GM23338 (cell line): ENCODE results near the gene BRI3. TPM values are rescaled to one million over a fixed set of nuclear protein-coding genes. Genes with fewer than 3 reads are reported as not detected.

Experiments
- ATAC-seq: fragments of 200-7000 bp; cut with Tn5 transposase; 3 replicates; pipeline ENCODE4 v1.9.1; 2020
- DNase-seq: peaks from one replicate; pipeline ENCODE4 v3.0.0-alpha.2; 2015; ENCODE audit warnings: low spot score
- H2AFZ ChIP-seq: fragments of 200-600 bp; sonication (generic); 2 replicates; pipeline ENCODE4 v1.8.0; 2016; ENCODE audit warnings: antibody characterized with exemption, mild to moderate bottlenecking, moderate library complexity
- H3F3A ChIP-seq: fragments of 200-600 bp; sonication (generic); replicated peaks from 2 replicates; pipeline ENCODE4 v1.8.0; 2017; ENCODE audit warnings: antibody characterized with exemption, mixed run types, low read depth
- H3K27ac ChIP-seq: fragments of 200-600 bp; sonication (generic); 2 replicates; pipeline ENCODE4 v1.6.1; 2016; ENCODE audit warnings: low read depth
- H3K27me3 ChIP-seq: fragments of 200-600 bp; sonication (generic); 2 replicates; pipeline ENCODE4 v1.8.0; 2016; ENCODE audit warnings: mild to moderate bottlenecking, mixed run types, moderate library complexity; ENCODE audit not compliant: insufficient read depth
- H3K36me3 ChIP-seq: fragments of 200-600 bp; sonication (generic); 2 replicates; pipeline ENCODE4 v1.8.0; 2016; ENCODE audit warnings: mild to moderate bottlenecking; ENCODE audit not compliant: insufficient read depth
- H3K4me1 ChIP-seq: fragments of 200-600 bp; sonication (generic); 2 replicates; pipeline ENCODE4 v1.8.0; 2016; ENCODE audit warnings: mild to moderate bottlenecking, moderate library complexity; ENCODE audit not compliant: insufficient read depth
- H3K4me2 ChIP-seq: fragments of 200-600 bp; sonication (generic); 2 replicates; pipeline ENCODE4 v1.7.1; 2017; ENCODE audit warnings: mixed run types
- H3K4me3 ChIP-seq: fragments of 200-600 bp; sonication (generic); 2 replicates; pipeline ENCODE4 v1.6.1; 2016; ENCODE audit warnings: mixed run types
- H3K79me2 ChIP-seq: fragments of 200-600 bp; sonication (generic); replicated peaks from 2 replicates; pipeline ENCODE4 v1.8.0; 2017; ENCODE audit warnings: mild to moderate bottlenecking; ENCODE audit not compliant: insufficient read depth
- H3K9me2 ChIP-seq: fragments of 200-600 bp; sonication (generic); 2 replicates; pipeline ENCODE4 v1.8.0; 2017; ENCODE audit not compliant: insufficient read depth
- H4K20me1 ChIP-seq: fragments of 200-600 bp; sonication (generic); replicated peaks from 2 replicates; pipeline ENCODE4 v1.8.0; 2017; ENCODE audit warnings: mild to moderate bottlenecking; ENCODE audit not compliant: insufficient read depth
- H3K27ac Mint-ChIP-seq: 2 replicates; pipeline ENCODE4 v1.8.0; 2020; ENCODE audit warnings: inconsistent platforms, mild to moderate bottlenecking, moderate library complexity, mixed read lengths
- H3K27me3 Mint-ChIP-seq: 3 replicates; pipeline ENCODE4 v1.8.0; 2022; ENCODE audit warnings: low read depth, mild to moderate bottlenecking, moderate library complexity, mixed read lengths, inconsistent platforms; ENCODE audit not compliant: insufficient read depth, poor library complexity
- H3K36me3 Mint-ChIP-seq: 3 replicates; pipeline ENCODE4 v1.8.0; 2021; ENCODE audit warnings: low read depth, mild to moderate bottlenecking, inconsistent platforms, moderate library complexity, mixed read lengths
- H3K4me1 Mint-ChIP-seq: 3 replicates; pipeline ENCODE4 v1.8.0; 2020; ENCODE audit warnings: mild to moderate bottlenecking, inconsistent platforms, mixed read lengths
- H3K4me3 Mint-ChIP-seq: 3 replicates; pipeline ENCODE4 v1.8.0; 2021; ENCODE audit warnings: moderate library complexity, mild to moderate bottlenecking, inconsistent platforms, mixed read lengths
- H3K9me3 Mint-ChIP-seq: 3 replicates; pipeline ENCODE4 v1.8.0; 2020; ENCODE audit warnings: moderate library complexity, mild to moderate bottlenecking, inconsistent platforms, mixed read lengths
- EZH2 ChIP-seq: fragments of 200-600 bp; sonication (generic); IDR thresholded peaks from one replicate; pipeline ENCODE4 v1.8.0; 2017; ENCODE audit warnings: antibody characterized with exemption, mild to moderate bottlenecking, low read depth; ENCODE audit not compliant: unreplicated experiment
- EZH2phosphoT487 ChIP-seq: fragments of 200-600 bp; sonication (generic); IDR thresholded peaks from one replicate; pipeline ENCODE4 v1.8.1; 2018; ENCODE audit warnings: antibody characterized with exemption; ENCODE audit not compliant: unreplicated experiment
- NANOG ChIP-seq: IDR thresholded peaks from 2 replicates; pipeline ENCODE4 v1.6.1; 2016; ENCODE audit warnings: antibody characterized with exemption, borderline replicate concordance
- POLR2AphosphoS5 ChIP-seq: IDR thresholded peaks from 2 replicates; pipeline ENCODE4 v1.6.1; 2016; ENCODE audit warnings: antibody characterized with exemption, low read depth
- REST ChIP-seq: IDR thresholded peaks from one replicate; pipeline ENCODE4 v1.6.1; 2018; ENCODE audit warnings: antibody characterized with exemption; ENCODE audit not compliant: unreplicated experiment
- ZNF331 ChIP-seq: fragments of 250-450 bp; sonication (Bioruptor Pico); IDR thresholded peaks from 2 replicates; pipeline ENCODE4 v1.5.0; 2020; ENCODE audit warnings: low read depth, mild to moderate bottlenecking, moderate library complexity
- ZNF462 ChIP-seq: fragments of 250-450 bp; sonication (Bioruptor Pico); IDR thresholded peaks from 2 replicates; pipeline ENCODE4 v1.5.0; 2020; ENCODE audit warnings: mild to moderate bottlenecking, moderate library complexity
- polyA plus RNA-seq: library from polyadenylated mRNA; unstranded; fragments of >200 nt; fragmentation: Nextera tagmentation; extraction: Ambion mirVana; gene quantifications from 2 replicates; pipeline ENCODE4 v1.2.1, GENCODE V29; 2016
- total RNA-seq: library from RNA; depleted of rRNA; stranded (reverse); fragments of >200 nt; shearing (Covaris generic); gene quantifications from 2 replicates; pipeline ENCODE4 v1.2.3, GENCODE V29; 2014
- TF ChIP-seq, protein P1 (sequence below): IDR thresholded peaks from 2 replicates; pipeline ENCODE4 v1.6.1; 2016; ENCODE audit warnings: antibody characterized with exemption

BRI3 gene
- total and polyA plus RNA-seq, 2 experiments from 2014 or later: 21.7 to 66.1 TPM

- Histone ChIP-seq H2AFZ (no peak overlapping the region), H3K4me2 (no peak overlapping the region), H3K79me2 (no peaks in the 10 kb centered on the region; the same call in 1 of the 2 replicates), H3F3A (no peaks in the 10 kb centered on the region; the same call in 1 of the 2 replicates), H3K4me3 (no peak overlapping the region), H3K27ac (0 out of 2 replicates have a peak overlapping the region, but pooled peaks have one; percentile 39), H3K4me1 (no peaks in the 10 kb centered on the region; the same call in 1 of the 2 replicates), H3K36me3 (peaks cover 12% of the 10 kb centered on the region), H4K20me1 (peaks cover 15% of the 10 kb centered on the region; the same call in 1 of the 2 replicates), H3K27me3 (no peaks in the 10 kb centered on the region), H3K9me2 (no peaks in the 10 kb centered on the region)
- TF ChIP-seq NANOG: no peak
- no peaks in the 10 kb centered on the region for H3K9me3 Mint-ChIP-seq
- peaks cover 18% of the 10 kb centered on the region for H3K27me3 Mint-ChIP-seq
- DNase-seq (no peak), ATAC-seq (no peak)
- H3K27ac Mint-ChIP-seq: no peak overlapping the region
- peaks cover 56% of the 10 kb centered on the region for H3K36me3 Mint-ChIP-seq
- H3K4me1 Mint-ChIP-seq: peaks cover 11% of the 10 kb centered on the region
- no peak overlapping the region for H3K4me3 Mint-ChIP-seq
Measured at GRCh38 chr7:98301693-98302470, 20.4 kb downstream of the BRI3 start.

- H3K36me3 Mint-ChIP-seq: peaks cover 68% of the 10 kb centered on the region
- DNase-seq: no peak
- no peak for ATAC-seq
- H3K4me3 Mint-ChIP-seq: no peak overlapping the region
- Histone ChIP-seq H3K4me1 (no peaks in the 10 kb centered on the region; the same call in 1 of the 2 replicates), H3K9me2 (no peaks in the 10 kb centered on the region), H3K27me3 (no peaks in the 10 kb centered on the region), H3F3A (no peaks in the 10 kb centered on the region; the same call in 1 of the 2 replicates), H3K4me3 (no peak overlapping the region), H3K36me3 (peaks cover 18% of the 10 kb centered on the region), H3K27ac (no peak overlapping the region), H3K79me2 (no peaks in the 10 kb centered on the region; the same call in 1 of the 2 replicates), H4K20me1 (peaks cover 9% of the 10 kb centered on the region; the same call in 1 of the 2 replicates), H2AFZ (no peak overlapping the region), H3K4me2 (no peak overlapping the region)
- peaks cover 11% of the 10 kb centered on the region for H3K27me3 Mint-ChIP-seq
- peaks cover 11% of the 10 kb centered on the region for H3K4me1 Mint-ChIP-seq
- no peak overlapping the region for H3K27ac Mint-ChIP-seq
- H3K9me3 Mint-ChIP-seq: no peaks in the 10 kb centered on the region
- TF ChIP-seq NANOG: no peak
- TF ChIP-seq POLR2AphosphoS5: no peak
- TF ChIP-seq EZH2: no peak
- TF ChIP-seq REST: no peak
- no peak for TF ChIP-seq EZH2phosphoT487
- TF ChIP-seq ZNF462: no peak
- no peak for TF ChIP-seq ZNF331 (CRISPR knock-in tag)
- TF ChIP-seq, protein P1, sequence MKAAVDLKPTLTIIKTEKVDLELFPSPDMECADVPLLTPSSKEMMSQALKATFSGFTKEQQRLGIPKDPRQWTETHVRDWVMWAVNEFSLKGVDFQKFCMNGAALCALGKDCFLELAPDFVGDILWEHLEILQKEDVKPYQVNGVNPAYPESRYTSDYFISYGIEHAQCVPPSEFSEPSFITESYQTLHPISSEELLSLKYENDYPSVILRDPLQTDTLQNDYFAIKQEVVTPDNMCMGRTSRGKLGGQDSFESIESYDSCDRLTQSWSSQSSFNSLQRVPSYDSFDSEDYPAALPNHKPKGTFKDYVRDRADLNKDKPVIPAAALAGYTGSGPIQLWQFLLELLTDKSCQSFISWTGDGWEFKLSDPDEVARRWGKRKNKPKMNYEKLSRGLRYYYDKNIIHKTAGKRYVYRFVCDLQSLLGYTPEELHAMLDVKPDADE: no peak
Measured at GRCh38 chr7:98303176-98303865, 21.8 kb downstream of the BRI3 start.
